Measurements from ENCODE around the gene S100A12.

Gene S100A12

DNA sequence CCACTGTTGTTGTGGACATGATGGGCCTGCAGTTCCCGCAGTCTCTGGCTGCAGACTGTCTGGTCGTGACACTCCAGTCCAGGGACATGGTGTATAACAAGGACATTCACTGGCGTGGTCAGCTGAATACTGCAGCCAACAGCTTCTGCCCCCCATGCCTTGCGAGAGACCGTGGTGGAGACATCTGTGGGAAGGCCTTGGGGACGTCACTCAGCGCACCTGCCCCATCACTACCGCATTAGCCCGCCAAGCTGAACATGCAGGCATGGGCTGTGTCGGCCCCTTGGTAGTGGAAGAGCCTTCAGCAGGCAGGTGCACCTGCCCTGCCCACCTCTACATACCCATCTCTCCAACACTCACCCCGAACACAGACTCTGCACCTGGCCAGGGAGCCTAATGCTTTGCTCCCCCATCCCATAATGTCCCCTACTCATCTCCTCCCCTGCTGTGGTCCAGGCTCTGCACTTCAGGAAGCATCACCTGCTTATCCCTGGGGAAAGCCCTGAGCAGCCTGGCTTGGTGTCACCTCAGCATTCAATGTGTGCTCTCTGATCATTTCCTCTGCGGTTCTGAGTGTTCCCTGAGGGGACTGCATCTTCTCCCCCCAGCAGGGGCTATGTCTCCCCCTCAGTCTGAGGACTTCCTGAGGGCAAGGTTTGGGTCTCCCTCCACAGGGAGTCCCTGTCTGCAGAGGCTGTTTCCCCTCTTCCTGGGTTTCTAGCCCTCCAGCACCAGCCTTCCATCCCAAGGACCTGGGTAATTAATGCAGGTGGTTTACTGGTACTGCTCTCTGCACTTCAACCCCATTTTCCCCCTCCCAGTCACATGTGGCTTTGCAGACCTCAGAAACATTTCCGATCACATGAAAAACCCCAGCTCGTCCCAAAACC lies 30.0 kb downstream of the S100A12 start:
- TF ChIP-seq, protein P1, sequence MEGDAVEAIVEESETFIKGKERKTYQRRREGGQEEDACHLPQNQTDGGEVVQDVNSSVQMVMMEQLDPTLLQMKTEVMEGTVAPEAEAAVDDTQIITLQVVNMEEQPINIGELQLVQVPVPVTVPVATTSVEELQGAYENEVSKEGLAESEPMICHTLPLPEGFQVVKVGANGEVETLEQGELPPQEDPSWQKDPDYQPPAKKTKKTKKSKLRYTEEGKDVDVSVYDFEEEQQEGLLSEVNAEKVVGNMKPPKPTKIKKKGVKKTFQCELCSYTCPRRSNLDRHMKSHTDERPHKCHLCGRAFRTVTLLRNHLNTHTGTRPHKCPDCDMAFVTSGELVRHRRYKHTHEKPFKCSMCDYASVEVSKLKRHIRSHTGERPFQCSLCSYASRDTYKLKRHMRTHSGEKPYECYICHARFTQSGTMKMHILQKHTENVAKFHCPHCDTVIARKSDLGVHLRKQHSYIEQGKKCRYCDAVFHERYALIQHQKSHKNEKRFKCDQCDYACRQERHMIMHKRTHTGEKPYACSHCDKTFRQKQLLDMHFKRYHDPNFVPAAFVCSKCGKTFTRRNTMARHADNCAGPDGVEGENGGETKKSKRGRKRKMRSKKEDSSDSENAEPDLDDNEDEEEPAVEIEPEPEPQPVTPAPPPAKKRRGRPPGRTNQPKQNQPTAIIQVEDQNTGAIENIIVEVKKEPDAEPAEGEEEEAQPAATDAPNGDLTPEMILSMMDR (IDR thresholded peaks at IDR 0.05; ENCODE audit: low read depth, low read length, missing control alignments): no peak
- H3K4me3 ChIP-seq (ENCODE audit: low read depth, low read length): no peak overlapping the region
- DNase-seq (ENCODE audit: low read depth): no peak
- in situ Hi-C loops (cut with HindIII; ENCODE audit: low sequenced_read_pairs): no loop called here

DNA sequence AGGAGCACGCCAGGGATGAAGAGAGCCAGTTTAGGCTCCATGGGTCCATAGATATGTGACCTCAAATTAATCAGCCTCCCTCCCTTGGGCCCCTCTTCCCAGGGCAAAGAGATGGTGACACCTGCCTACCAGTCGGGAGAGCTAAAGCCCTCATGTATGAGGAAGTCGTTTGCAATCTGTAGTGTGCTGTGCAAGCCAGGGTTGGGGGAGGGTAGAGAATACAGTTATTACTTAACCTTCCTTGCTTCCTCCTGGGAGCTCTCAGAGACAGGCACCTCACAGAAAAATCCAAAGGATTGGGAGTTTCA lies 30.7 kb downstream of the S100A12 start:
- DNase-seq (ENCODE audit: low read depth): no peak
- TF ChIP-seq, protein P1 (IDR thresholded peaks at IDR 0.05; ENCODE audit: low read depth, low read length, missing control alignments): no peak
- no peak overlapping the region for H3K4me3 ChIP-seq (ENCODE audit: low read depth, low read length)
- in situ Hi-C loops (cut with HindIII; ENCODE audit: low sequenced_read_pairs): no loop called here

DNA sequence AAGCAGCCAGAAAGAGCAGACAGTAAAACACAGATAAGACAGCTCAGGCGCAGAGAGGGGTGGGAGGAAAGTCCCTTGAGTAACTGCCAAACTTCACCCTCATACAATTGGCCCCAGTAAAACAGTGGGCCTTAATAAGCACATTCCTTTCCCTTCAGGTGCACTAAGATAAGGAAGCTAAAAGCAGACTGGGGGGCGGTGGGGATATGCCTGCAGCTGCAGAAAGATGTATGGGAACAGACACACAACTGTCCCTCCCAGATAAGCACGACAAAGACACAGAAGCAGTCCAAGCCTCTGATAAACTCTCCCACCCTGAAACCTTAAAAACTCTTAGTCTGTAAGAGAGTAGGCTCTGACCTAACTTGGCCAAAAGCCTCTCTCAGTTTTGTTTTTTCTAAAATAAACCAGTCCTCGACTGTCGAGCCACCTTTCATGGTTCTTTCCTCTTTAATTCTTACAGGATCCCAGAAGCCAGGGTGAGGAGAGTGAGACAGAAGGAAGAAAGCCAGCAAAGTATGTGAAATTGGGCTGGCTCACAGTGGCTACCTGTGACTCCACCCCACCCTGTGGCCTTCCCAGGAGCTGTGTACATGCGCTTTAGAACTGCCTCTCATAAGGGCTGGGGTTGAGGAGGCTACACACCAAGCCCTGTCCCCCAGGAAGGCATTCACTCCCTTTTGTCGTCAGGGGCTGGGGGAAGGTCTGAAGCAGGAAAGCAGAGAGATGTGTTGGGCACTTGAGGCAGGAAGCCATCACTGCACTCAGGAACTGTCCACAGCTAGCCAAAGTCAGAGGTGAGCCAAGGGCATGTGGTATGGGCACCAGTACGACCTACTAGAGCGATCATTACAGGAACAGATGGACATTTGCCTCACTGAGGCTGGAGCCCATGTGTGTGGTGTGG lies 31.4 kb downstream of the S100A12 start:
- H3K4me3 ChIP-seq (ENCODE audit: low read depth, low read length): no peak overlapping the region
- no peak for DNase-seq (ENCODE audit: low read depth)
- in situ Hi-C loops (cut with HindIII; ENCODE audit: low sequenced_read_pairs): no loop called here
- TF ChIP-seq, protein P1 (IDR thresholded peaks at IDR 0.05; ENCODE audit: low read depth, low read length, missing control alignments): no peak

DNA sequence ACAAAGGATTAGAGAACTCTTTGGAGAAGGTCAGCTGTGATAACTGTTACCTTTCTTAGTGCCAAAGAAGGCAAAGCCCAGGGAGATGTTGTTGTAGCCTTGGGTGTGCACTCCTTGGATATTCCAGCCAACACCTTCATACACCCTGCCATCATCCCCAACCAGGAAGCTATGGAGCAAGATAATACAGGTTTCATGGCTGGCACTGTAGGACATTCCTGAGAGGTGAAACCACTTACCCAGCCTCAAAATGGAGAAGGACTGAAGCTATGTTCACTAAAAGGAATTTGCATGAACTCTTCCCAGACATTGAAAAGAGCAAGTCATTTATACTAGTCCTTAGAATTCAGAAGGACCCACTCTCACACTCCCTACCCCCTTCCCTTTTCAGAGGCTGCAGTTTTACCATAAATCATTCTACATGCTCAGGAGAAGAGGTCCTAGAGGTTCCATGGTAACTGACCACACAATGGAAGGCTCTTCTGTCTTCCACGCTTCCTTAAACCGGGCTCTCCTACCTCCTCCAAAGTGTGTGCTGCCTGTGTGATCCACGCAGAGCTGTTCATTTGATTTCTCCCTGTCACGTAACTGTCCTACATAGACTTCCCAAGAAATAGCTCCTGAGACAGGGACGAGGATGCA lies 32.3 kb downstream of the S100A12 start:
- in situ Hi-C loops (cut with HindIII; ENCODE audit: low sequenced_read_pairs): no loop called here
- TF ChIP-seq, protein P1 (IDR thresholded peaks at IDR 0.05; ENCODE audit: low read depth, low read length, missing control alignments): no peak
- DNase-seq (ENCODE audit: low read depth): no peak
- no peak overlapping the region for H3K4me3 ChIP-seq (ENCODE audit: low read depth, low read length)

DNA sequence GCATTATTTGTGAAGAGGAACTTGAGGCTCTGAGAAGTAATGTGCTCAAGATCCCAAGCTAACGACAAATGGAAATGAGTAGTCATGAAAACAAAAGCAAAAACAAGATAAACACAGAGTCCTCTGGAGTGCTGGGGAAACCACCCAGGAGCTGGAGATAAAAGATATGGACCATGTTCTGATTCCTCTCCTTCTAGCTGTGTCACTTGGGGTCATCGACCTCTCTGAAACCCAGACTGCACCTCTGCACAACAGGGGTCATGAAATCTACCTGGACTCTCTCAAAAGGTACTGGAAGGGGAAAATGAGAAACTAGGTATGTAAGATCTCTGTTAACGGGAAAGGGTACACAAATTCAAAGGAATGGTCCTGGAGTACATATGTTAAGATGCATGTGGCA lies 33.2 kb downstream of the S100A12 start:
- DNase-seq (ENCODE audit: low read depth): no peak
- no peak overlapping the region for H3K4me3 ChIP-seq (ENCODE audit: low read depth, low read length)
- in situ Hi-C loops (cut with HindIII; ENCODE audit: low sequenced_read_pairs): no loop called here
- TF ChIP-seq, protein P1 (IDR thresholded peaks at IDR 0.05; ENCODE audit: low read depth, low read length, missing control alignments): no peak

DNA sequence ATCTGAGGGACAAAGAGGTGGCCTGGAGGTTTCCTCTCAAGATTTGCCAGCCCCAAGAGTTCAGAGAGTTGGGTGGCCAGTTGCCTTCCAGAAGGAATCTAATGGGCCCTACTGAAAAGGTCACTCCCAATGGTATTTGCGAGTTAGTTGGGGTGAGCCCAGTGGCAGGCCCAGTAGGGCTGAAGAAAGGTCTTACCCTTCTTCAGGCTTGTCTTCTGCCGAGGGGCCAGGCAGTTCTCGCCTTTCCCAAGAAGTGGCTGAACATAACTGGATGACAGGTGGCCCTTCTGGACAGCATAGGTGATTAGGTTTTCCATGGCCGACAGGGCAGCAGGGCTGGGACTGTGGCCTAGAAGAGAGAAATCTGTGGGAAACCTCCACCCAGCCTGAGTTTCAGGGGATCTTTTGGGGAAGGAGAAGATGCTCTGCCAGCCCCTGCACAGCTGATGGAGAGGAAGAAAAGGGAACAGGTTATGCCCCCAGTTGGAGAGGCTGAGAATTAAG lies 33.9 kb downstream of the S100A12 start:
- TF ChIP-seq, protein P1 (IDR thresholded peaks at IDR 0.05; ENCODE audit: low read depth, low read length, missing control alignments): no peak
- in situ Hi-C loops (cut with HindIII; ENCODE audit: low sequenced_read_pairs): no loop called here
- no peak for DNase-seq (ENCODE audit: low read depth)
- H3K4me3 ChIP-seq (ENCODE audit: low read depth, low read length): no peak overlapping the region
